Smooth muscle cell (in vitro differentiated cells): Measurements from ENCODE around the gene HIVEP2. TPM values are rescaled to one million over a fixed set of nuclear protein-coding genes. Genes with fewer than 3 reads are reported as not detected.
A peak's percentile ranks its signal among the peaks of the same experiment; 100 is the strongest.

Source experiments
- DNase-seq: peaks from one replicate; lab custom pipeline; 2025; ENCODE audit not compliant: unreplicated experiment; lab: John Stamatoyannopoulos, UW
- H2AFZ ChIP-seq: fragments of 200-600 bp; sonication (generic); 2 replicates; pipeline ENCODE4 v1.6.0; 2016; ENCODE audit warnings: antibody characterized with exemption, low read depth, mild to moderate bottlenecking
- H3F3A ChIP-seq: fragments of 200-600 bp; sonication (generic); 2 replicates; pipeline ENCODE4 v1.6.0; 2017; ENCODE audit warnings: antibody characterized with exemption, low read depth
- H3K27ac ChIP-seq: fragments of 200-600 bp; sonication (generic); 2 replicates; pipeline ENCODE4 v1.5.1; 2016; ENCODE audit warnings: low read depth, mild to moderate bottlenecking
- H3K27me3 ChIP-seq: fragments of 200-600 bp; sonication (generic); 2 replicates; pipeline ENCODE4 v1.6.1; 2016; ENCODE audit warnings: low read depth, mild to moderate bottlenecking
- H3K36me3 ChIP-seq: fragments of 200-600 bp; sonication (generic); 2 replicates; pipeline ENCODE4 v1.5.1; 2016; ENCODE audit warnings: low read depth
- H3K4me1 ChIP-seq: fragments of 200-600 bp; sonication (generic); 2 replicates; pipeline ENCODE4 v1.5.1; 2016; ENCODE audit warnings: low read depth
- H3K4me2 ChIP-seq: fragments of 200-600 bp; sonication (generic); 2 replicates; pipeline ENCODE4 v1.6.0; 2016; ENCODE audit warnings: mild to moderate bottlenecking
- H3K4me3 ChIP-seq: fragments of 200-600 bp; sonication (generic); 2 replicates; pipeline ENCODE4 v1.5.1; 2016; ENCODE audit warnings: mild to moderate bottlenecking
- H3K79me2 ChIP-seq: fragments of 200-600 bp; sonication (generic); 2 replicates; pipeline ENCODE4 v1.6.0; 2016; ENCODE audit warnings: low read depth, mild to moderate bottlenecking
- H3K9ac ChIP-seq: fragments of 200-600 bp; sonication (generic); 2 replicates; pipeline ENCODE4 v1.6.0; 2016; ENCODE audit warnings: low read depth
- H3K9me3 ChIP-seq: fragments of 200-600 bp; sonication (generic); replicated peaks from 2 replicates; pipeline ENCODE4 v1.5.1; 2016; ENCODE audit warnings: low read depth
- H4K20me1 ChIP-seq: fragments of 200-600 bp; sonication (generic); 2 replicates; pipeline ENCODE4 v1.6.0; 2016; ENCODE audit warnings: low read depth
- WGBS: methylation state at CpG from one replicate; pipeline ENCODE4 v1.1.7; 2016; ENCODE audit warnings: low lambda C conversion rate; 5-methylcytosine and 5-hydroxymethylcytosine counted together
- polyA plus RNA-seq: library from polyadenylated mRNA; unstranded; fragments of >200 nt; fragmentation: Nextera tagmentation; extraction: Ambion mirVana; gene quantifications from 2 replicates; pipeline ENCODE4 v1.2.1, GENCODE V29; 2016
- total RNA-seq: library from RNA; depleted of rRNA; stranded (reverse); fragments of >200 nt; gene quantifications from 2 replicates; pipeline ENCODE4 v1.2.3, GENCODE V29; 2014
- TF ChIP-seq, protein P1 (sequence below): fragments of 200-600 bp; sonication (generic); IDR thresholded peaks from 2 replicates; pipeline ENCODE4 v1.5.1; 2017; ENCODE audit warnings: borderline replicate concordance, mild to moderate bottlenecking, antibody characterized with exemption; ENCODE audit not compliant: insufficient read depth, poor library complexity, severe bottlenecking

Gene HIVEP2
- total and polyA plus RNA-seq, 2 experiments from 2014 or later: 3.2 to 12.5 TPM

DNA sequence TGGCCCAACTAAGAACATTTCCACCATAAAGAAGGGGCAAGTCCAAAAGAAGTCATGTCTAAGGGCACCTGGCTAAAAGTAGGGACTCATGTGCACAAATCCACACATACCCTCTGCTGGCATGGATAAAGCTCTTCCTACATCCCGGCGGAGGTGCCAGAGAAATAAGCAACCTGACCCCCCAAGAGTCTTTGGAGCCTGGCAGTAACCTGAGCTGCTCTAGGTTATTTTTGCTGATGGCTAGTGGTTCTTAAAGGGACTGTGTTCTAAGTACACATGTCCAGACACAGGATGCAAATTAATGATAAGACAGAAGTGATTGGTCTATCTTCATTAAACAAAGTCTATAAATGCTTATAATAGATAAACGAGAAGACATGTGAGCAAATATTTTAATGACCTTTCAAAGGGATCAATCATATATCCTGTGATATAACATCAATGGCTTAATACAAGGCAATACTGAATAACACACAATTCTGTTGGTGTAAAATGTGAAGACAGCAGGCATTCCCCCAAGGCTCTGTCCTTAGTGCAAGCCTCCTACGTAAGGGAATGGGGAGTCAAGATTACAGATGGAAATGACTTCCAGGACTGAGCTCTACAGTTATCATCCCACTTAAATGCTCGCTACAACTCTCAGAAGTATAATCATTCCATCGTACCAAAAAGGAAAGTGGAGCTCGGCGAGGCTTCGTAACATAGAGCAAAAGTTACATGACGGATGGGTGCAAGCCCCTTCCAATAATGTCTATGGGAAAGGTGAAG, 52.5 kb downstream of the HIVEP2 start:
- Histone ChIP-seq H3K4me2 (no peak overlapping the region), H4K20me1 (peaks cover 33% of the 10 kb centered on the region), H3K27me3 (no peaks in the 10 kb centered on the region), H3K79me2 (peaks cover 23% of the 10 kb centered on the region), H3K4me1 (no peaks in the 10 kb centered on the region), H3K36me3 (no peaks in the 10 kb centered on the region), H3K4me3 (no peak overlapping the region), H3K9me3 (no peaks in the 10 kb centered on the region), H3K27ac (no peak overlapping the region), H3F3A (no peaks in the 10 kb centered on the region), H2AFZ (no peak overlapping the region), H3K9ac (no peak overlapping the region)
- TF ChIP-seq, protein P1, sequence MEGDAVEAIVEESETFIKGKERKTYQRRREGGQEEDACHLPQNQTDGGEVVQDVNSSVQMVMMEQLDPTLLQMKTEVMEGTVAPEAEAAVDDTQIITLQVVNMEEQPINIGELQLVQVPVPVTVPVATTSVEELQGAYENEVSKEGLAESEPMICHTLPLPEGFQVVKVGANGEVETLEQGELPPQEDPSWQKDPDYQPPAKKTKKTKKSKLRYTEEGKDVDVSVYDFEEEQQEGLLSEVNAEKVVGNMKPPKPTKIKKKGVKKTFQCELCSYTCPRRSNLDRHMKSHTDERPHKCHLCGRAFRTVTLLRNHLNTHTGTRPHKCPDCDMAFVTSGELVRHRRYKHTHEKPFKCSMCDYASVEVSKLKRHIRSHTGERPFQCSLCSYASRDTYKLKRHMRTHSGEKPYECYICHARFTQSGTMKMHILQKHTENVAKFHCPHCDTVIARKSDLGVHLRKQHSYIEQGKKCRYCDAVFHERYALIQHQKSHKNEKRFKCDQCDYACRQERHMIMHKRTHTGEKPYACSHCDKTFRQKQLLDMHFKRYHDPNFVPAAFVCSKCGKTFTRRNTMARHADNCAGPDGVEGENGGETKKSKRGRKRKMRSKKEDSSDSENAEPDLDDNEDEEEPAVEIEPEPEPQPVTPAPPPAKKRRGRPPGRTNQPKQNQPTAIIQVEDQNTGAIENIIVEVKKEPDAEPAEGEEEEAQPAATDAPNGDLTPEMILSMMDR: no peak
- WGBS: 93% methylated on average over 10 of the region's 10 CpGs
- DNase-seq: no peak

DNA sequence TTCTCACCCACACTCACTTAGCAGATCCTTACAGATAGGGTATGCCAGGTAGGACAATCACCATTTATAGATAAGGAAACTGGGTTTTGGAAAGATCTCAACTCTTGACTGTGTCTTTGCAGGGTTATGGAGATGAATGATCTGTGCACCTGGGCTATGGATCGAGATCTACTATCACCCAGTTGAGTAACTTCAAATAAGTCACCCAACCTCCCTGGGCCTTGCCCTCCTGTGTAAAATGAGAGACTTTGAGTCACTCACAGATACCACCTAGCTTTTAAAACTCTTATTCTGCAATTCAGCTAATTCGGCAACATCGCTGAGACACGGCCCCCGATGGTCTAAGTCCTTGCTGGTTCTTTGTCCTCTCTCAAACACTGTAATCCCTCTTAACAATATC, 53.5 kb downstream of the HIVEP2 start:
- peaks cover 25% of the 10 kb centered on the region for H4K20me1 ChIP-seq
- H3K27ac ChIP-seq: no peak overlapping the region
- WGBS: 95% methylated on average over 5 of the region's 5 CpGs
- H3F3A ChIP-seq: no peaks in the 10 kb centered on the region
- H3K4me3 ChIP-seq: no peak overlapping the region
- no peaks in the 10 kb centered on the region for H3K9me3 ChIP-seq
- H3K36me3 ChIP-seq: no peaks in the 10 kb centered on the region
- TF ChIP-seq, protein P1: no peak
- no peak overlapping the region for H3K4me2 ChIP-seq
- no peak for DNase-seq
- H3K27me3 ChIP-seq: no peaks in the 10 kb centered on the region
- peaks cover 29% of the 10 kb centered on the region for H3K79me2 ChIP-seq
- H2AFZ ChIP-seq: no peak overlapping the region
- H3K9ac ChIP-seq: no peak overlapping the region
- H3K4me1 ChIP-seq: no peaks in the 10 kb centered on the region

DNA sequence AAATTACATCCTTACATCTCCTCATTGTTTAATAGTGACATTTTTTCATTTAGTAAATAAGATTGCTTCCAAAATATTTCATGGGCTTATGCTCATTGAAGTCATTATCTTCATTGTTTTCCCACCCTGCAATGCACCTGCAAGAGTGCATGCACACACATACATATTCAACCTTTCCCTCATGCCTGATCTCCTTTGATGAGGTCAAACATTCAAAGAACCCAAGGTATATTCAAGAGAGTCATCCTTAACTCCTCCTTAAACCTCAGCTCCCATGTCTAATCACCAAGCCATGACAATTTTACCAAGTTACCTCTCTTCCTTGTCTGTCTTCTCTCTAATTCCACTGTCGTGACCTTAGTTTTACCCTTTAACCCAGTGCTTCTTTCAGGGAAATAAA, 56.5 kb downstream of the HIVEP2 start:
- Histone ChIP-seq H3F3A (peaks cover 8% of the 10 kb centered on the region), H2AFZ (no peak overlapping the region), H3K4me3 (no peak overlapping the region), H3K4me1 (peaks cover 16% of the 10 kb centered on the region), H3K27me3 (no peaks in the 10 kb centered on the region), H3K9ac (no peak overlapping the region), H3K36me3 (no peaks in the 10 kb centered on the region), H3K27ac (no peak overlapping the region), H3K9me3 (no peaks in the 10 kb centered on the region), H3K79me2 (peaks cover 21% of the 10 kb centered on the region), H4K20me1 (peaks cover 20% of the 10 kb centered on the region), H3K4me2 (no peak overlapping the region)
- WGBS: 92% methylated on average over 1 of the region's 1 CpG
- no peak for DNase-seq
- TF ChIP-seq, protein P1: no peak

DNA sequence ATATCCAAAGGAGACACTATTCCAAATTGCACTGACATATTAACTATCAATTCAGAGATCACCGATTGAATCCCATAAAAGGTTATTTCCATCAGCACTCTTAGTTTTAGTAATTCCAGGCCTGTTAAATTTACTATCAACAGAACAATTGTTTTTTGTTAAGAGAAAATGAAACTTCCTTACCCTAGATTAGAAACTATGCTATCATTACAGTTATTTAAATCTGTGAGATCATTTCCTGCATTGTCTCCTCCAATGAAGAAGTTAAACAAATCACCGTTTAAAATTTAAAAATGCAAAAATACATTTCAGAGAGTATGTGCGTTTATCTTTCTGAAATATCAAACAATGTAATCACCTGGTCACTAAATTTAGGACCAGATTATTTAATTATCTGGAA, 57.5 kb downstream of the HIVEP2 start:
- H3K79me2 ChIP-seq: peaks cover 21% of the 10 kb centered on the region

More for the DNA sequence above, 57.5 kb downstream of the HIVEP2 start:
- peaks cover 16% of the 10 kb centered on the region for H4K20me1 ChIP-seq
- no peak overlapping the region for H3K4me3 ChIP-seq
- H3K27ac ChIP-seq: peak overlapping the region; percentile 91
- TF ChIP-seq, protein P1: no peak
- no peaks in the 10 kb centered on the region for H3K9me3 ChIP-seq
- no peak overlapping the region for H2AFZ ChIP-seq
- H3F3A ChIP-seq: peaks cover 12% of the 10 kb centered on the region
- WGBS: 91% methylated on average over 3 of the region's 3 CpGs
- peaks cover 23% of the 10 kb centered on the region for H3K4me1 ChIP-seq
- no peaks in the 10 kb centered on the region for H3K27me3 ChIP-seq
- H3K4me2 ChIP-seq: no peak overlapping the region
- no peak for DNase-seq
- no peak overlapping the region for H3K9ac ChIP-seq
- no peaks in the 10 kb centered on the region for H3K36me3 ChIP-seq
